ENCODE data around the gene VCL. TPM values are rescaled to one million over a fixed set of nuclear protein-coding genes. Genes with fewer than 3 reads are reported as not detected.

The VCL gene
- total RNA-seq, 1 experiment from 2014 or later = 176 TPM

- intact Hi-C loops (cut with micrococcal nuclease; ENCODE audit: unreplicated experiment) = no loop called here
- ChIA-PET POLR2A (ENCODE audit: low non-redundant PET) (no interaction called here), CTCF (no interaction called here)
- Histone ChIP-seq H3K27ac (ENCODE audit: low read depth, low read length, poor library complexity, severe bottlenecking) (no peak overlapping the region), H3K4me3 (ENCODE audit: low read depth, low read length, poor library complexity, severe bottlenecking) (no peak overlapping the region), H3K36me3 (ENCODE audit: insufficient read depth, low read length, poor library complexity, severe bottlenecking) (peaks cover 7% of the 10 kb centered on the region), H3K4me1 (ENCODE audit: insufficient read depth, low read length, poor library complexity, severe bottlenecking) (peaks cover 33% of the 10 kb centered on the region), H3K9me3 (ENCODE audit: low read depth, low read length, poor library complexity, severe bottlenecking) (no peaks in the 10 kb centered on the region), H3K27me3 (replicated peaks; ENCODE audit: insufficient read depth, low read depth, low read length, poor library complexity) (no peaks in the 10 kb centered on the region)
- no TSS peak for BruUV-seq (replicated peaks)
- TF ChIP-seq EZH2 (IDR thresholded peaks at IDR 0.05; ENCODE audit: borderline replicate concordance, low read depth, low read length, poor library complexity, severe bottlenecking) = no peak
- TF ChIP-seq, protein P1, sequence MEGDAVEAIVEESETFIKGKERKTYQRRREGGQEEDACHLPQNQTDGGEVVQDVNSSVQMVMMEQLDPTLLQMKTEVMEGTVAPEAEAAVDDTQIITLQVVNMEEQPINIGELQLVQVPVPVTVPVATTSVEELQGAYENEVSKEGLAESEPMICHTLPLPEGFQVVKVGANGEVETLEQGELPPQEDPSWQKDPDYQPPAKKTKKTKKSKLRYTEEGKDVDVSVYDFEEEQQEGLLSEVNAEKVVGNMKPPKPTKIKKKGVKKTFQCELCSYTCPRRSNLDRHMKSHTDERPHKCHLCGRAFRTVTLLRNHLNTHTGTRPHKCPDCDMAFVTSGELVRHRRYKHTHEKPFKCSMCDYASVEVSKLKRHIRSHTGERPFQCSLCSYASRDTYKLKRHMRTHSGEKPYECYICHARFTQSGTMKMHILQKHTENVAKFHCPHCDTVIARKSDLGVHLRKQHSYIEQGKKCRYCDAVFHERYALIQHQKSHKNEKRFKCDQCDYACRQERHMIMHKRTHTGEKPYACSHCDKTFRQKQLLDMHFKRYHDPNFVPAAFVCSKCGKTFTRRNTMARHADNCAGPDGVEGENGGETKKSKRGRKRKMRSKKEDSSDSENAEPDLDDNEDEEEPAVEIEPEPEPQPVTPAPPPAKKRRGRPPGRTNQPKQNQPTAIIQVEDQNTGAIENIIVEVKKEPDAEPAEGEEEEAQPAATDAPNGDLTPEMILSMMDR (conservative IDR thresholded peaks at IDR 0.05; ENCODE audit: low read depth, low read length) = no peak
- no peak for DNase-seq (ENCODE audit: low spot score)
Observed at GRCh38 chr10:74000892-74001669, 3.2 kb downstream of the VCL start.

DNA sequence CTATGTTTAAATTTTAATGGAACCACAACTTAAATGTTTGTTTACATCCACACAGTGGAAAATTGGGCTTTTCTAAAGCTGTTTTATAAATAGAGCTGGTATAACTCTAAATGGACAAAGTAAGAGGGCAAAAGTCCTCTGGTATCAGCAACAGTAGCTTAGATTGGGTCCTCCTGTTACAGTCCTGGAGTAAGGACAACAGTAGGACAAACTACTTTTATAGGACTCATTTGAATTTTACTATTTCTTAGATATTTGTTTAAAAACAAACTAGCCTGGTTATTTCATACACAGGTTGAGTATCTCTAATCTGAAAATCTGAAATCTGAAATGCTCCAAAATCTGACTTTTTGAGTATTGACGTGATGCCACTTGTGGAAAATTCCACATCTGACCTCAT lies 8.4 kb downstream of the VCL start:
- no peak for DNase-seq (ENCODE audit: low spot score)

GRCh38 chr10:74008212-74008731 lies 10.4 kb downstream of the VCL start:
- H3K27ac ChIP-seq (ENCODE audit: low read depth, low read length, poor library complexity, severe bottlenecking) = peak overlapping the region; percentile 83
- no peaks in the 10 kb centered on the region for H3K36me3 ChIP-seq (ENCODE audit: insufficient read depth, low read length, poor library complexity, severe bottlenecking)
- CTCF ChIA-PET = interaction anchor here (0.8 kb wide), 1 partner anchor 1711 kb away, joined by 3 read pairs; no protein-coding TSS in a partner anchor
- no peak overlapping the region for H3K4me3 ChIP-seq (ENCODE audit: low read depth, low read length, poor library complexity, severe bottlenecking)
- DNase-seq (ENCODE audit: low spot score) = peak; percentile 84
- H3K27me3 ChIP-seq (replicated peaks; ENCODE audit: insufficient read depth, low read depth, low read length, poor library complexity) = no peaks in the 10 kb centered on the region
- no peak for TF ChIP-seq EZH2 (IDR thresholded peaks at IDR 0.05; ENCODE audit: borderline replicate concordance, low read depth, low read length, poor library complexity, severe bottlenecking)
- TF ChIP-seq, protein P1 (conservative IDR thresholded peaks at IDR 0.05; ENCODE audit: low read depth, low read length) = no peak
- intact Hi-C loops (cut with micrococcal nuclease; ENCODE audit: unreplicated experiment) = no loop called here
- no TSS peak for BruUV-seq (replicated peaks)
- no peaks in the 10 kb centered on the region for H3K9me3 ChIP-seq (ENCODE audit: low read depth, low read length, poor library complexity, severe bottlenecking)
- H3K4me1 ChIP-seq (ENCODE audit: insufficient read depth, low read length, poor library complexity, severe bottlenecking) = peaks cover 64% of the 10 kb centered on the region
- POLR2A ChIA-PET (ENCODE audit: low non-redundant PET) = interaction anchor here (0.6 to 0.7 kb wide), 3 partner anchors 13 to 360 kb away, joined by 3 to 4 read pairs (median 3); no protein-coding TSS in a partner anchor

More for the DNA sequence above, 8.4 kb downstream of the VCL start:
- BruUV-seq (replicated peaks) = no TSS peak
- Histone ChIP-seq H3K4me3 (ENCODE audit: low read depth, low read length, poor library complexity, severe bottlenecking) (no peak overlapping the region), H3K36me3 (ENCODE audit: insufficient read depth, low read length, poor library complexity, severe bottlenecking) (no peaks in the 10 kb centered on the region), H3K4me1 (ENCODE audit: insufficient read depth, low read length, poor library complexity, severe bottlenecking) (peaks cover 54% of the 10 kb centered on the region), H3K27me3 (replicated peaks; ENCODE audit: insufficient read depth, low read depth, low read length, poor library complexity) (no peaks in the 10 kb centered on the region), H3K27ac (ENCODE audit: low read depth, low read length, poor library complexity, severe bottlenecking) (peak overlapping the region; percentile 42), H3K9me3 (ENCODE audit: low read depth, low read length, poor library complexity, severe bottlenecking) (no peaks in the 10 kb centered on the region)
- TF ChIP-seq, protein P1 (conservative IDR thresholded peaks at IDR 0.05; ENCODE audit: low read depth, low read length) = no peak
- no peak for TF ChIP-seq EZH2 (IDR thresholded peaks at IDR 0.05; ENCODE audit: borderline replicate concordance, low read depth, low read length, poor library complexity, severe bottlenecking)
- ChIA-PET CTCF (no interaction called here), POLR2A (ENCODE audit: low non-redundant PET) (interaction anchor here (0.6 kb wide), 1 partner anchor 50 kb away, joined by 3 read pairs; no protein-coding TSS in a partner anchor)
- intact Hi-C loops (cut with micrococcal nuclease; ENCODE audit: unreplicated experiment) = no loop called here

Data from A673 (cell line).